RWPE1 (cell line): Measurements from ENCODE around the gene MYH7B.
A peak's percentile ranks its signal among the peaks of the same experiment; 100 is the strongest.

Source experiments
- CTCF ChIA-PET: fragments of 350-600 bp; sonication (Branson Sonifier 250); formaldehyde crosslinking; extraction: SDS; loops from one replicate; lab custom pipeline; 2021; lab: Yijun Ruan, JAX
- POLR2A ChIA-PET: fragments of 400-600 bp; formaldehyde crosslinking; extraction: SDS; loops from one replicate; lab custom pipeline; 2020; ENCODE audit warnings: antibody characterized with exemption; ENCODE audit not compliant: low non-redundant PET; lab: Yijun Ruan, JAX
- DNase-seq: peaks from one replicate; pipeline ENCODE4 v3.0.0; 2012; ENCODE audit warnings: low spot score
- H3K27ac ChIP-seq: fragments of 450-650 bp; 2 replicates; pipeline ENCODE4 v1.5.1; 2017
- CTCF ChIP-seq: fragments of 450-650 bp; conservative IDR thresholded peaks from 2 replicates; pipeline ENCODE4 v1.5.1; 2017; ENCODE audit warnings: low read depth, mild to moderate bottlenecking

The MYH7B gene

GRCh38 chr20:34976286-34976685, 20.6 kb downstream of the MYH7B start:
- ChIA-PET POLR2A (no interaction called here), CTCF (interaction anchor here (0.7 kb wide), 1 partner anchor 1462 kb away, joined by 4 read pairs; no protein-coding TSS in a partner anchor)
- no peak for DNase-seq
- TF ChIP-seq CTCF = no peak
- no peak overlapping the region for H3K27ac ChIP-seq

GRCh38 chr20:34977365-34978091, 21.9 kb downstream of the MYH7B start:
- CTCF ChIA-PET = interaction anchor here (0.9 kb wide), 1 partner anchor 105 kb away, joined by 3 read pairs; the partner anchor contains the start of gene GGT7
- no peak for TF ChIP-seq CTCF
- no peak for DNase-seq
- POLR2A ChIA-PET = no interaction called here
- H3K27ac ChIP-seq = no peak overlapping the region

- POLR2A ChIA-PET = no interaction called here
- CTCF ChIA-PET = interaction anchor here (0.6 to 0.9 kb wide), 2 partner anchors 105 to 175 kb away, joined by 3 to 5 read pairs; partner anchors contain the start of gene GGT7
- no peak overlapping the region for H3K27ac ChIP-seq
- TF ChIP-seq CTCF = no peak
- no peak for DNase-seq
These were observed 22.6 kb downstream of the MYH7B start for GRCh38 chr20:34978092-34978744.

GRCh38 chr20:34979366-34980153, 23.9 kb downstream of the MYH7B start:
- ChIA-PET CTCF (interaction anchor here (1.0 kb wide), 1 partner anchor 106 kb away, joined by 5 read pairs; no protein-coding TSS in a partner anchor), POLR2A (interaction anchor here (0.5 kb wide), 1 partner anchor 1811 kb away, joined by 5 read pairs; no protein-coding TSS in a partner anchor)
- DNase-seq = peak; percentile 44
- H3K27ac ChIP-seq = no peak overlapping the region
- TF ChIP-seq CTCF = no peak

GRCh38 chr20:34980543-34981233, 25.0 kb downstream of the MYH7B start:
- CTCF ChIA-PET = no interaction called here
- no peak for TF ChIP-seq CTCF
- POLR2A ChIA-PET = no interaction called here
- DNase-seq = no peak
- H3K27ac ChIP-seq = peak overlapping the region; percentile 9; the same call in 1 of the 2 replicates
